HG02840 (cell line): ENCODE results near the gene SIAE.

Source experiments
- ATAC-seq: cut with Tn5 transposase; IDR thresholded peaks from one replicate; pipeline ENCODE4 v1.9.1; 2021; ENCODE audit warnings: mild to moderate bottlenecking, moderate library complexity, moderate number of reproducible peaks; ENCODE audit not compliant: unreplicated experiment, low FRiP score

SIAE gene

GRCh38 chr11:124583781-124584180 lies 89.8 kb downstream of the SIAE start:
- no peak for ATAC-seq
